ENCODE measurements around the gene DEGS1. TPM values are rescaled to one million over a fixed set of nuclear protein-coding genes. Genes with fewer than 3 reads are reported as not detected.

Gene DEGS1

Small RNAs within 50 kb of the gene (small RNA-seq; reads per million reads assigned to genes)
- gene AC092809.3 (ENCODE audit: insufficient read depth) (not detected), gene RF00139 (ENCODE audit: insufficient read depth) (not detected)
